ENCODE measurements around the gene CRYBG3.

DNA sequence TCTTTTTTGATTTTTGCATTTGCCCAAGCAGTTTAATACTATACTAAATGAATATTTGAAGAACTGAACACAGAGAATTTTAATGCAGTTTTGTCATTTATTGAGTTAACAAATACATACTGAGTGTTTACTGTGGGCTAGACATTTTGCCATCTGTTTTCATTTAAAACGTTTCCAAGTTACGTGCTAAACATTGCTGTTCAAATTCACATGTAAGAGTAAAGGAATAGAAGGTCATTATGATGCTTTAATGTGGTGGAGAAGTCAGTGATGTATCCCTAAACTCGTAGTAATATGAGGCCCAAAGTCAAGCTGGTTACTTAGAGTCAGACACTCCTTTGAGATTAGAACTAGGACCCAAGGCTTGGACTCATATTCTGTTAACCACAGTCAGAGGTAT lies 49.4 kb downstream of the CRYBG3 start:
- TF ChIP-seq REST (IDR thresholded peaks at IDR 0.05; ENCODE audit: low read depth) (no peak), TEAD4 (IDR thresholded peaks at IDR 0.05) (no peak), RAD21 (IDR thresholded peaks at IDR 0.05; ENCODE audit: low read depth) (no peak), TCF12 (IDR thresholded peaks at IDR 0.05; ENCODE audit: low read depth) (no peak), MAX (IDR thresholded peaks at IDR 0.05) (no peak)
